Right ventricle myocardium superior (tissue), 1 donor: ENCODE data around the gene STK39. TPM values are rescaled to one million over a fixed set of nuclear protein-coding genes. Genes with fewer than 3 reads are reported as not detected.
"Not testable (repeated sequence)": the region's sequence is repeated elsewhere in the genome, so short reads cannot be mapped to it uniquely, and the experiment has no call there.

Source experiments
- ATAC-seq: fragments of 200-7000 bp; cut with Tn5 transposase; one replicate; pipeline ENCODE4 v1.9.1; 2020; ENCODE audit warnings: mild to moderate bottlenecking; ENCODE audit not compliant: poor library complexity
- DNase-seq: peaks from one replicate; pipeline ENCODE4 v3.0.0-alpha.2; 2020
- intact Hi-C: fragments of 100-400 bp; cut with DNase I; formaldehyde crosslinking; loops from one replicate; pipeline ENCODE4 v1.11.2; 2022
- long read RNA-seq: library from polyadenylated mRNA; unstranded; transcript quantifications from one replicate; pipeline ENCODE4 v2.0.0, GENCODE V29; 2021
- total RNA-seq: library from RNA; stranded (reverse); fragmentation: NEBNext Ultra II Directional; extraction: Animal tissue kit (Norgen Biotek cat#: 25700); gene quantifications from one replicate; pipeline ENCODE4 v1.2.1, GENCODE V29; 2021
- donor health status: DM: no; HTN: yes; CAD: no; lungs with severe emphysema.

The STK39 gene
- total RNA-seq: 16.9 TPM
- long read RNA-seq, transcript STK39-201 (18 exons, 3,820 nt): major isoform, 47 of 80 reads
- long read RNA-seq, partial matches to known transcripts: 6 of 80 reads
- long read RNA-seq, other reads (novel, unspliced or antisense): 27 of 80 reads

DNA sequence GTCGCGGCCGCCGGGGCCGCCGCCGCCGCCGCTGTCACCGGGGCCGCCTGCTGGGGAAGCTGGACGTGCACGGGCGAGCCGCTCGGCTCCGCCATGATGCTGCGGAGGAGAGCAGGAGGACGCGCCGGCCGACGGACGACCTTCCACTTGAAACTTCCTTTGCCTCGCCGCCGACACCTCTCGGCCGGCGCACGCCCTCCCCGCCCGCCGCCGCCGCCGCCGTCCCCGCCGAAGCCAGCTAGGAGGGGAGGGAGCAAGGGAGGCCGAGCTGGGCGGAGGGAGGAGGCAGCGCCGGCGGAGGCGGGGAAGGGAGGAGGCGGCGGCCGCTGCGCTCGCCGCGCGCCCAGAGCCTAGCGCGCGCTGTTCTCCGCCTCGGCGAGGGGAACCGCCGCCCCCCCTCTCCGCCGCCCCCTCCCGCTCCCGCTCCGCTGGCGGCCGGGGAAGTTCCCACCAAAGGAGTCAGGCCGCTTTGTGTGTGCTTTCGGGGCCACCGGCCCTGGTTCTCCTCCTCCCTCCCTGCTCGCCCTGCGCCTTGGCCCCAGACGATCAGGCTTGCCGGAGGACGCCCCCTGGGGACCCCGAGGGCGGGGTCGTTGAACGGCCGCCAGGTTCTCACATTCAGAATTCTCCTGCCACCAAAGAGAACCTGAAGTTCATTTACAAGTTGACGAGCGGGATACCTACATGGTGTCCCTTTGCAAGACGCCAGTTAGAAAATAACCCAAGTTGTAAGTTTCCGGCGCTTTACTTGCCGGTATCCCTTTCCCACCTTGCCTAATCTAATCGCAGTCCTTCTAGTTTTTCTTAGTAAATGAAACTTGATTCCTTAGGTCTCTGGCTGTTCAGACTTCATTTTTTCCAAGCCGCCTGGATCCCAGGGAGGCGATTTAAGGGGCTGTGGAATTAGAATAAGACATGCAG is at the start of gene STK39:
STK39 (minus strand) TSS at position 255 of the 921 bp plus-strand sequence; CDS start at position 95, 160 bp downstream.
- intact Hi-C loops: loop anchor here (10.0 kb wide), 1 partner anchor 113 kb away; no protein-coding TSS in a partner anchor
- ATAC-seq: peak; percentile 89
- peak; percentile 84 for DNase-seq

DNA sequence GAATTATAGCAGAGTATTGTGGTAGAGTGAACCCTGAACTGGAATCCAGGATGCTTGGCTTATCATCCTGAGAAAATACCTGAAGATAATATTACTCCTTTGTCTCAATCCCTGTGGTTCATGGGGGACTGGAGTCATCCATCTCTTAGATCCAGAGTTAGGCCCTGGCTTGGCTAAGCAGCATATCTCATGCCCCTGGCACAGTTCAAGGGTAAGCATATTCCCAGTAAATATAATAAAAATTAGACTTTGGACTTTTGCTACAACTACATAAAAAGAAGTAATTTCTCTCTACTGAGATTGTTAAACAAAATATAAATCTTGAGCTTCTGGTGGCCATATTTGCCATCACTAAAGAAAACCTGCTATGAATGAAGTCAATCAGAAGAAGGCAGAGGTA is 47.7 kb upstream of the STK39 start:
- ATAC-seq (no peak), DNase-seq (no peak)
- intact Hi-C loops: no loop called here

DNA sequence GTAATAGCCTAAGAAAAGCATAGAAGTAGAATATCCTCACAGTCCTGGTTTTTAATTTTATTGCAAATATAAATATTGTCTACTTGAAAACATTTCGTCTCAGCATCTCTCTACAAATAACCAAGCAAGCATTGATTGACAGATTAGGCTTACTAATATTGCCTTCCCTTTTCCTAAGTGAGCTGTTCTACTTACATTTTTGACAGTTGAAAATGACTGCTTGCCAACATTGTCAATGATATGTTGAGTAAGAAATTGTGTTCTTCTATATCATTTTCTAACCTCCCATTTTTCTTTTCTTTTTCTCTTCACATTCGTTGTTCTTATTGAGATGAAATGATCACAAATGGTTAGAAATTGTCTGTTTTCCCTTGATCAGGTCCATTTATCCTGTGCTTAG is 47.0 kb upstream of the STK39 start:
- intact Hi-C loops: no loop called here
- ATAC-seq: no peak

DNA sequence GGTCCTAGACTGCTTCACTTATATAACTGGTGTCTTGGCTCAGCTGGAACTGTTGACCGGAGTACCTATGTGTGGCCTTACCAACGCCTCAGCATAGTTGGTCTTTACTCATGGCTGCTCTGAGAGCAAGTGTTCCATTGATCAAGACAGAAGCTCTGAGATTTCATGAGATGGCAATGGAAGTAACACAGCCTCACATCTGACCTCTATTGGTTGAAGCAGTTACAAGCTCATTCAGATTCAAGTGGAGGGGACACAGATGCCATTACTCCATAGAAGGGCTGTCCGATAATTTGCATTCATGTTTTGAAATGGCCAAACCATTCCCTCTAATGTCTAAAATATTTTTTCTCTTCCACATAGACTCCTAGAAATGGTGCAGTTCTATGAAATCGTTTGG is 46.4 kb upstream of the STK39 start:
- ATAC-seq: no peak
- DNase-seq: no peak
- intact Hi-C loops: no loop called here

More for the DNA sequence above, 47.0 kb upstream of the STK39 start:
- DNase-seq: no peak

DNA sequence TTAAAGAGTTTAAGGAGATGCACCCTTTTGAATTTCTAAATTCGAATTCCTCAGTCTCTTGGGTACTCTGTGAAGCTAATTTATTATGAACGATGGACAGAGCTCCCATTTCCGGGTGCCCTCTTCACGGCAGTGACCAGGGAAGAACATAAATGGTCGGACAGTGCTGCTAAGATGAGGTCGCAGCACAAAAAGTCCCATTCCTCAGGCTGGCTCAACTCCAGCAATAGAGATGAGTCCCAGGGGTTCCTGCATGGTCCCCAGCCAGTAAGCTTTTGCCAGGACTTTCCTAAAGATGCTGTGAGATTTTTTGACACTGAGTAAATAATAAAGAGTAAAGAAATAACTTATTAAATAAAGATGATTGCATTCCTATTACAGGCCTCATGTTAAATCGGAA is 43.0 kb upstream of the STK39 start:
- DNase-seq (no peak), ATAC-seq (peak; percentile 41)
- intact Hi-C loops: no loop called here

DNA sequence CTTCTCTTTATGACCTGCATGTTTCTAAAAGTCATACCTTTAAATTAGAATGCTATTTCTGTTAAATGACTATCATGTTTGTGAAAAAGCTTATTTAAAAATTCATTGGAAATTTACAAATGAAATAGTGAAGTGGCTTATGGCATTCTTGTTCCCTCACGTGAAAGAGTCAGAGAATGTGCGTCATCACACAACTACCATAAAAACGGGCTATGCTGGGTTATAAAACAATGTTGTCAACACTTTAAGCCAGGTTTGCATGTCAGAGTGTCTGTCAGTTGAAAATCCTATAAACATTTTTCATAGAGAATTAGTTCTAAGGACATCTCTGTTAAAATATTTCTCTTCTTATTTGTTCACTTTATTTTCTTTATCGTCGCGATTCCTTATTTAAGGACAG is 42.5 kb upstream of the STK39 start:
- no peak for DNase-seq
- no peak for ATAC-seq
- intact Hi-C loops: no loop called here

DNA sequence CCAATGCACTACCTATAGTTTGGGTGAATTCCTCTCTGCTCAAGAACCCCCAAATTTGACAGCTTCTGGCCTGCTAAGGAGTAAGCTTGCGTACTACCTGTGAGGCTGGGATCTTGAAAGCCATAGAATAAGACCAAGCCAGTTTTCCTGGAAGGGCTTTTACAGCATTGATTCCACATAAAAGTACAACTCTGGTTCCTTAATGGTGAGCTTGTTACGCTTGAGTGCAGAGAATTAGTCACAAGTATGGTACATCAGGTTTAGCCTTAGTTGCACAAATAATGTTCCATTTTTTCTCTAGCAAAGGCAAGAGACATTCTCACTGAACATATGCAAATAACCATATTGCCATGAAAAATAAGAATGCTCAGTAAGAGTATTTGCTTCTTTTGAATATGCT is 39.1 kb upstream of the STK39 start:
- no peak for DNase-seq
- no peak for ATAC-seq
- intact Hi-C loops: no loop called here

DNA sequence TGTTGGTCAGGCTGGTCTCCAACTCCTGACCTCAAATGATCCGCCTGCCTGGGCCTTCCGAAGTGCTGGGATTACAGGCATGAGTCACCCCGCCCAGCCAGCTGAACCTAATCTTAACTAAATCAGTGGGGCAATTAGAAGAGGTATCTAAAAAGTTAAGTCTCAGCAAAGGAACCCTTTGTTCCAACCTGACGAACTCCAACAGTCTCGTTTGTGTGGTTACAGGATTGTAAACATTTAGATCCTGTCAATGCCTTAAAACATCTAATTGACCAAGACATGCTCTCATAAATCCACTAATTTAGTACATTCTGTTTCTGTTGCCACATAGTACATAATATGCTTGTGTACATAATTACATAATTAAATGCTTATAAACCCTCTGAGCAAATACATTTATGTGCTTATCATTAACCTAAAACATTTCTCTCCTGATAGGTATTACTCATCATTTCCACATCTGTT is 31.1 kb upstream of the STK39 start:
- ATAC-seq (no peak), DNase-seq (no peak)
- intact Hi-C loops: no loop called here

DNA sequence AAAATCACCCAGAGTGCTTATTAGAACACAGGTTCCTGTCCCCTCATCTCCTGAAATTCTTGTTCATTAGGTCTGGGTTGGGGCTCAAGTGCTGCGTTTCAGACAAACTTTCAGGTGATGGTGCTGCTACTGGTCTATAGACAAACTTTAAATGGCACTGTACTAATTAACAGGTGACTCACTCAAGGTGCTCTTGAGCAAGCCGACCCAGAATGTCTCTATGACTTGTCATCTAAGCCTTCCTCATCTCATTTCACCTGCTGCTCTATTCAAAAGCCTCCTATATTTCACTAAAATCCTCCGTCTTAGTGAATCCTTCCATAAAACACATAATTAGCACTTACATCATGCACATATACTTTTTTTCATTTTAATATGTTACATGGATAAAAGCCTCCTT is 29.9 kb upstream of the STK39 start:
- ATAC-seq (no peak), DNase-seq (no peak)
- intact Hi-C loops: no loop called here

DNA sequence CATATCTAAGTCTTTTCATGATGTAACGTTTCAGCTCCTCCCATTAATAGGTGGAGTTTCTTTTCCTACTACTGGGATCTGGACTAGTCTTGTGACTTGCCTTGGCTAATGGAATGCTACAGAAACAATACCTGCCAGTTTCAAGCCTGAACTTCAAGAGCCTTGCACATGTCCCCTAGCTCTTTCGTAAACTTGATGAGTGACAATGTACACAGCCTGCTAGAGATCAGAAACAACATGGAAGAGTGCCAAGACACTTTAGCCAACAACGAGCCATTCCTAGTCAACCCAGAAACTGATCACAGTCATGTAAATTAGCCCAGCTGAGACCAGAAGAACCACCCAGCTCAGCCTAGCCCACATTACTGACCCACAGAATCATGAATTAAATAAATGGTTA is 24.8 kb upstream of the STK39 start:
- intact Hi-C loops: no loop called here
- DNase-seq (no peak), ATAC-seq (peak; percentile 61)

DNA sequence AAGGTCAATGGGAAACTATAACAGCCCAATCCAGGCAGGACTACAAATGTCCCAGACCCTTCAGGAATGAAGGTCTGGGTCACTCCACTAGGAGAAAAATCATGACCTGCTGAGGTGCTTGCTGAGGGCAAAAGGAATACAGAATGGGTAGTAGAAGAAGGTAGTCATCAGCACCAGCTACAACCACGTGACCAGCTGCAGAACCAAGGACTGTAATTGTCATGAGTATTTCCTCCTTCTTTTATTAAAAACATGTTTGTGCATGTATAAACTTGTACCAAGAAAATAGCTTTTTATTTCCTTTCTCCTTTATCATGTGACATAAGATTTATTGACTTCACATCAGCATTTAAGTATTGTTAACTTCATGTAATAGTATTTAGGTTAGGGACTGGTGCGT is 15.5 kb upstream of the STK39 start:
- DNase-seq, ATAC-seq, intact Hi-C loops: not testable (repeated sequence)

DNA sequence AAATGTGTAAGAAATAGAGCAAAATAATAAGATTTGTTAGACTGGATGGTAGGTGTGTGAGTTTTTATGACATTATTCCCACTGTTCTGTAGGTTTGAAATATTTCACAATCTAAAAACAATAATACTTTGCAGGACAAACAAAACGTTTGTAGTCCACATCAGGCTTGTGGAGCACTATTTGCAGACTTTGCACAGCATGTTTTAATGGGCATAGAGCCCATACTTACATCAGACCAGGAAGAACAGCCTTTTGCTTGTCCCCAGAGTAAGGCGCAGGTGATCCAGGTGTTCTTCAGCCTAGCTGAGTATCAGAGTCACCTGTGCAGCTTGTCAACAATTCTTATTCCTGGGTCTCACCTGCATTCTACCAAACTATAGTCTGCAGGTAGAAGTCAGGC is 9.1 kb upstream of the STK39 start:
- DNase-seq: no peak
- no peak for ATAC-seq
- intact Hi-C loops: no loop called here

DNA sequence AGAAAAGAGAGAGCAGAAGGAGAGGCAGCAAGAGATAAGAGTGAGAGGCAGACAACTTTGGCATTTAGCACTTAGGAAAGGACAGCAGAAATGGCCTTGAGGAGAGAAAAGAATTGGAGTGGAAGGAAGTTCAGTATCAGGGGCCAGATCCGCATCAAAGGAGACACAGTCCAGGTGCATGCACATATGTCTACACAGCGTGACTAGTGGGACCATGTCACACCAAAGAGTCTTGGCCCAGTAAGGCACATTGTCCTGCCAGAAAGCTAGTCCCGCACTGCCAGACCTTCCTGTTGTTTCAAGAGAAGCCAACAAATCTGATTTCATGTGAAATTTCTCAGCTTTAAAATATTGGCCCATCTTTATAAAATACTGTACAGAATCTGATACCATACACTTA is 8.5 kb upstream of the STK39 start:
- DNase-seq (no peak), ATAC-seq (no peak)
- intact Hi-C loops: no loop called here

DNA sequence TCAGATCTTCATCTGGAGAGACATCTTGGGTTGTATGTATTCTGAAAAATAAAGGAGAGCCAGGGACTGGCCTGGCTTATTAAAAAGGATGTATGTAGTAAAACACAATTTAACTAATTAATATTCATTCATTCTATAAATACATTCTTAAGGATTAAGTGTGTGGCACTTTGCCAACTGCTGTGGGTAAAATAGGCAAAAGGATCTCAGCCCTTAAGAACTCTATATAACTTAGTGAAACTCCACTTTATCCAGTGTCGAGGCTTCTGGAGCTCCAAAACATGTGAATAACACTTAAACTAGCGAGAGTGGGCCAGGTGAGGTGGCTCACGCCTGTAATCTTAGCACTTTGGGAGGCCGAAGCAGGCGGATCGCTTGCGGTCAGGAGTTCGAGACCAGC is 7.7 kb upstream of the STK39 start:
- intact Hi-C loops: no loop called here
- DNase-seq (no peak), ATAC-seq (no peak)

DNA sequence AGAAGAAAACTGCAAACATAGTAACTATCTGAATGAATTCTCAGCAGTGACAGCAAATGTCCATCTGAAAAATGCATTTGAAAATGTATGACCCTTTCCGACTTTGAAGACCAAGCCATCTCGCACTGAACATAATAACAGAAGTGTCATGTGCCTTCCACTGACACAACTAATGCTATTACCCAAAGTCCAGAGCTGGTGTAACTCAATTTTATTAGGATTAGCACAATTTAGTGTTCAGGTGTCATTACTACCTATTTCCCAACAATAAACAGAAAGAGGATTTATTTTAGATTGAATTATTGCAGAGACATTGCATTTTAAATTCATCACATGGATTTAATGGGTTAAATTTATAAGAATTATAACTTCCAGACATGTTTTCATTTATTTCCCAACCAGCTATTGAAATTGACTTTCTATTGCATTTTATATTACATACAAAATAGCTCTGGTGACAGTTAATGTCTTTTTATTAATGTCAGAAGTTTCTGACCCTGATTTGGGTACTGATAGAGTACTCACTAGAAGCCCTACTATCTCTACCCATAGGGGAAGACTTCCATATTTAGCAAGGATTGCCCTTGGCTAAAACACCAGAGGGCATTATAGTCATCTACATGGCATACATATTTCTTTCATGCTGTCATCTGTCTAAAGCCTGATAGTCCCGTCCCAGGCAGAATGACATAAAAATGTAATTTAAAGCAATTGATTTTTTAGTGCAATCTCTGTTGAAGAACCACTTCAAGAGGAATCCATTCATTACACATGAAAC is 7.0 kb upstream of the STK39 start:
- ATAC-seq: peak; percentile 66
- DNase-seq: no peak
- intact Hi-C loops: no loop called here

DNA sequence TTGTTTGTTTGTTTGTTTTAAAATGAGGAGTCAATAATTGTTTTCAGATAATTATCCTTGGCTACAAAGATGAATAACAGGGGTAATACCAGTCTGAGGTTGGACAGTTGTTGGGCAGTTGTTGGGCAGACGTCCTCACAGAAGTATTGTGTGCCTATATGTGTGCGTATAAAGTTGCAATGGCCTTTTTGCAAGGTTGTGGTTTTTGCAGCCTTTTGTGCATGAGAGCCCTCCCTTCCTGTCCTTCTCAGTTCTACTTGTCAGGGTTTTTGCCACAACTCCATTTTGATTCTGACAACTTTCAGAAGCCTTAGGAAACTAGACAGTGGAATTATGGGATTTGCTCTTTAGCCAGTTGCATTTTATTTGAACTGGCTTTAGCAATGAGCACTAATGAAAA is 6.0 kb upstream of the STK39 start:
- ATAC-seq (no peak), DNase-seq (no peak)
- intact Hi-C loops: no loop called here

DNA sequence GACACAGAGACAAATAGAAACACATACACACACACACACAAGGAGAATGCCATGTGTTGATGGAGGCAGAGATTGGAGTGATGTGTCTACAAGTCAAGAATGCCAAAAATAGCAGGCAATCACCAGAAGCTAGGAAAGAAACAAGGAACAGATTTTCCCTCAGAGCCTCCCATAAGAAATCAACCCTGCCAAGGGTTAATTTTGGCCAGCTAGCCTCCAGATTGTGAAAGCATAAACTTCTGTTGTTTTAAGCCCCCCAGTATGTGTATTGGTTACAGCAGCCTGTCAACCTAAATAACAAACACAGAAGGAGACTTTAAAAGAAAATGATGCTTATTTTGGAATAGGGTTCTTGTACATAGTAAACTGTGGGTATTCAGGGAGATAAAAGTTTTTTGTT is 5.6 kb upstream of the STK39 start:
- DNase-seq: no peak
- intact Hi-C loops: no loop called here
- ATAC-seq: no peak

DNA sequence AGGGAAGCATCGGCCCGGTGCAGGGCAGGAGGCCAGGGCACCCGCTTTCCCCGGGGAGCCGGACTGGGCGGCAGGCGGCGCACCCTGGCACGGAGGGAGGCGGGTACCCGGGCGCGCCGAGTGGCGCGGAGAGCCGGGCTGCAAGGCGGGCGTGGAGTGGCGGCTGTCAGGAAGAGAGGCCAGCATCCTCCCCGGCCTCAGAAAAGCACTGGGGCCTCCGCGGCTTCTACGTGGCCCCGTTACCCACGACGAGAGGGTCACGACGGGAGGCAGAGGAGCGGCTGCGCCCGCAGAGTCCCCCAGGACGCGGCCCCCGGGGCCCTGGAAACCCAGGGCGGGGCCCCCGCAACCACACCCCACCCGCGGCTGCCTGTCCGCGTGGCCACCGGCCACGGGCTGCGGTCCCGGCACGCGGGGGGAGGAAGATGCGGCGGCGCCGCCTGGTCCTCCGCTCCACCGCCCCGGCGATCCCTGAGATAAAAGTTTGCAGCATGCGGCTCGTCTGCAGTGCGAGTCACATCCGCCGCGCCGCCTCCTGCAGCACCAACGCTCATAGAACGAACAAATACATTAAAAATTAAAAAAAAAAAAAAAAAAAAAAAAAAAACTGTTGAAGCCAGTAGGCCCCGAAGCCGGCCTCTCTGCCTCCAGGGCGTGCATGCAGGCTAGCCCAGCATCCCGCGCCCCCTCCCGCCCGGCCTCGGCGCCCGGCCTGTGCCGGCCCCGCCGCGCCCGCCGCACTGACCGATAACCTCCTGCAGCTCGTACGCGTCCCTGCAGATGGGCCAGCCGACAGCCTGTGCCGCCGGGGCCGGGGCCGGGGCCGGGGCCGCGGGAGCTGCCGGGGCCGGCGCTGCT is 683 bp downstream of the STK39 start:
- ATAC-seq (peak; percentile 82), DNase-seq (peak; percentile 84)
- intact Hi-C loops: loop anchor here (10.0 kb wide), 1 partner anchor 112 kb away; no protein-coding TSS in a partner anchor
